ENCODE data around the gene SKIDA1.
"Not testable (repeated sequence)": the region's sequence is repeated elsewhere in the genome, so short reads cannot be mapped to it uniquely, and the experiment has no call there.

SKIDA1 gene

DNA sequence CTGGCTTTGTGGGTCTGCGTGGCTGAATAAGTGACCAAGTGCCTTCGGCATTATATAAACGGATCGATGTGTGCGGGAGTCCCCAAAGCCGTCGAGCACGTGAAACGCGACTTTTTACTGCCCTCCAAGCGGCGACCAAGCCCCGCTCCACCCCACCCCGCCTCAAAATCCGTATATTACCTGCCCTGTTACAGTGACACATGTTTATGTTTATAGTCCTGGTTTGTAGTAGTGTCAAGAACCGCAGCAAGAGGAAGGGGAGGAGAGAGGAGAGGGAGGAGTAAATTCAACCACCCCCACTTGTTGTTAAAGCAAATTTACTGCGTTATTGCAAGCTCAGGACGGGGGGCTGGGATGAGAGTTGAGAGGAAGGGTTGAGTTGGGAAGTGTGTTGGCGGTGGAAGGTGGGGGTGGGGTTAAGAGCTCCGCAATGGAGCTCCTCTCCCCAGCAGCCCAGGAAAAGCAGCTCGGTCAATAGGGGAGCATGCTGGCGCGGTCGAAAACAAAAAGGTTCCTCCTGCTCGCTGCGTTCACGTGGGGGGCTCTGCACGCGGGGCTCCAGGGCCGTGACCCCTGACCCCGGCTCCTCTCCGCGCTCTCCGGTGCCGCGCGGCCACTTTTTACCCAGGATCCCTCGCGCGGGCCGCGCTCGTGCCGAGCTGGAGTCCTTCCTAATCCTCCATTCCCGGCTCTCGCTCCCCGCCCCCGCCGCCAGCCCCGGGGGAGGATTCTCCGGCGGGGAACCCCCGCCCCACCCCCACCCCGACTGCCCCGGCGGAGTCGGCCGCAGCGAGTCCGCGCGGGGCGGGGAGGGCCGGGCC, at the start of gene SKIDA1:
TSS of gene SKIDA1 (minus strand) at position 316 of the 821 bp plus-strand sequence. CDS start 7,860 bp downstream, outside the sequence.
- Histone ChIP-seq H2AFZ (ENCODE audit: low read length, unreplicated experiment) (peak within 1 kb of the TSS; percentile 97), H3K27ac (ENCODE audit: low read depth, low read length) (peak within 1 kb of the TSS; percentile 92), H3K79me2 (ENCODE audit: control insufficient read depth, insufficient read depth, low read length, unreplicated experiment) (peaks cover 2% of the 10 kb centered on the region), H3K36me3 (ENCODE audit: insufficient read depth, low read length) (no peaks in the 10 kb centered on the region), H3K4me3 (ENCODE audit: low read depth, low read length) (peak within 1 kb of the TSS; percentile 83), H3K4me1 (ENCODE audit: control insufficient read depth, insufficient read depth, low read length, unreplicated experiment) (peaks cover 27% of the 10 kb centered on the region), H3K27me3 (ENCODE audit: insufficient read depth, low read length) (no peaks in the 10 kb centered on the region)

GRCh38 chr10:21574514-21574913, 49.0 kb upstream of the SKIDA1 start:
- H3K4me1 ChIP-seq (ENCODE audit: control insufficient read depth, insufficient read depth, low read length, unreplicated experiment) = peaks cover 30% of the 10 kb centered on the region
- not testable (repeated sequence) for H3K27me3 ChIP-seq (ENCODE audit: insufficient read depth, low read length); H2AFZ ChIP-seq (ENCODE audit: low read length, unreplicated experiment); H3K4me3 ChIP-seq (ENCODE audit: low read depth, low read length); H3K27ac ChIP-seq (ENCODE audit: low read depth, low read length); H3K36me3 ChIP-seq (ENCODE audit: insufficient read depth, low read length)
- H3K79me2 ChIP-seq (ENCODE audit: control insufficient read depth, insufficient read depth, low read length, unreplicated experiment) = peaks cover 80% of the 10 kb centered on the region

- H3K27ac ChIP-seq (ENCODE audit: low read depth, low read length) = peak overlapping the region; percentile 33
- peaks cover 79% of the 10 kb centered on the region for H3K79me2 ChIP-seq (ENCODE audit: control insufficient read depth, insufficient read depth, low read length, unreplicated experiment)
- peaks cover 4% of the 10 kb centered on the region; the same call in 1 of the 2 replicates for H3K36me3 ChIP-seq (ENCODE audit: insufficient read depth, low read length)
- peaks cover 30% of the 10 kb centered on the region for H3K4me1 ChIP-seq (ENCODE audit: control insufficient read depth, insufficient read depth, low read length, unreplicated experiment)
- no peaks in the 10 kb centered on the region for H3K27me3 ChIP-seq (ENCODE audit: insufficient read depth, low read length)
- no peak overlapping the region for H3K4me3 ChIP-seq (ENCODE audit: low read depth, low read length)
- H2AFZ ChIP-seq (ENCODE audit: low read length, unreplicated experiment) = no peak overlapping the region
Measured at GRCh38 chr10:21572578-21572977, 47.1 kb upstream of the SKIDA1 start.

- H3K27ac ChIP-seq (ENCODE audit: low read depth, low read length) = no peak overlapping the region
- no peaks in the 10 kb centered on the region for H3K27me3 ChIP-seq (ENCODE audit: insufficient read depth, low read length)
- H3K79me2 ChIP-seq (ENCODE audit: control insufficient read depth, insufficient read depth, low read length, unreplicated experiment) = peaks cover 78% of the 10 kb centered on the region
- peaks cover 30% of the 10 kb centered on the region for H3K4me1 ChIP-seq (ENCODE audit: control insufficient read depth, insufficient read depth, low read length, unreplicated experiment)
- no peaks in the 10 kb centered on the region for H3K36me3 ChIP-seq (ENCODE audit: insufficient read depth, low read length)
- H3K4me3 ChIP-seq (ENCODE audit: low read depth, low read length) = no peak overlapping the region
- no peak overlapping the region for H2AFZ ChIP-seq (ENCODE audit: low read length, unreplicated experiment)
Measured at GRCh38 chr10:21570761-21571521, 45.5 kb upstream of the SKIDA1 start.

DNA sequence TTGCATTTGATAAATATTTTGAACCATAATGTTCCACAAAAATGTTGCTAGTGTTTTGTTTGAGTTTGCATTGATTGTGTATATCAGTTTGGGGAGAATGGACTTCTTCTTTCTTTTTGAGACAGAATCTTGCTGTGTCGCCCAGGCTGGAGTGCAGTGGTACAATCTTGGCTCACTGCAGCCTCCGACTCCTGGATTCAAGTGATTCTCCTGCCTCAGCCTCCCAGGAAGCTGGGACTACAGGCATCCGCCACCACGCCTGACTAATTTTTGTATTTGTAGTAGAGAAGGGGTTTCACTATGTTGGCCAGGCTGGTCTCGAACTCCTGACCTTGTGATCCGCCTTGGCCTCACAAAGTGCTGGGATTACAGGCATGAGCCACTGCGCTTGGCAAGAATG, 33.5 kb upstream of the SKIDA1 start:
- not testable (repeated sequence) for H3K4me3 ChIP-seq (ENCODE audit: low read depth, low read length); H3K4me1 ChIP-seq (ENCODE audit: control insufficient read depth, insufficient read depth, low read length, unreplicated experiment); H3K27me3 ChIP-seq (ENCODE audit: insufficient read depth, low read length); H2AFZ ChIP-seq (ENCODE audit: low read length, unreplicated experiment); H3K27ac ChIP-seq (ENCODE audit: low read depth, low read length)
- Histone ChIP-seq H3K79me2 (ENCODE audit: control insufficient read depth, insufficient read depth, low read length, unreplicated experiment) (peaks cover 65% of the 10 kb centered on the region), H3K36me3 (ENCODE audit: insufficient read depth, low read length) (peaks cover 38% of the 10 kb centered on the region)

- Histone ChIP-seq H3K27ac (ENCODE audit: low read depth, low read length) (no peak overlapping the region), H3K4me3 (ENCODE audit: low read depth, low read length) (no peak overlapping the region), H2AFZ (ENCODE audit: low read length, unreplicated experiment) (no peak overlapping the region), H3K79me2 (ENCODE audit: control insufficient read depth, insufficient read depth, low read length, unreplicated experiment) (peaks cover 55% of the 10 kb centered on the region), H3K27me3 (ENCODE audit: insufficient read depth, low read length) (no peaks in the 10 kb centered on the region), H3K36me3 (ENCODE audit: insufficient read depth, low read length) (peaks cover 40% of the 10 kb centered on the region), H3K4me1 (ENCODE audit: control insufficient read depth, insufficient read depth, low read length, unreplicated experiment) (peaks cover 5% of the 10 kb centered on the region)
Measured at GRCh38 chr10:21556527-21556926, 31.0 kb upstream of the SKIDA1 start.

- Histone ChIP-seq H3K27me3 (ENCODE audit: insufficient read depth, low read length) (no peaks in the 10 kb centered on the region), H3K36me3 (ENCODE audit: insufficient read depth, low read length) (peaks cover 19% of the 10 kb centered on the region), H3K79me2 (ENCODE audit: control insufficient read depth, insufficient read depth, low read length, unreplicated experiment) (peaks cover 40% of the 10 kb centered on the region)
Measured at GRCh38 chr10:21552638-21553037, 27.2 kb upstream of the SKIDA1 start.

GRCh38 chr10:21547246-21547645, 21.8 kb upstream of the SKIDA1 start:
- peaks cover 16% of the 10 kb centered on the region; the same call in 1 of the 2 replicates for H3K36me3 ChIP-seq (ENCODE audit: insufficient read depth, low read length)
- H3K79me2 ChIP-seq (ENCODE audit: control insufficient read depth, insufficient read depth, low read length, unreplicated experiment) = peaks cover 28% of the 10 kb centered on the region
- H3K4me3 ChIP-seq (ENCODE audit: low read depth, low read length) = no peak overlapping the region
- no peaks in the 10 kb centered on the region for H3K27me3 ChIP-seq (ENCODE audit: insufficient read depth, low read length)
- no peak overlapping the region for H2AFZ ChIP-seq (ENCODE audit: low read length, unreplicated experiment)
- peaks cover 5% of the 10 kb centered on the region for H3K4me1 ChIP-seq (ENCODE audit: control insufficient read depth, insufficient read depth, low read length, unreplicated experiment)
- no peak overlapping the region for H3K27ac ChIP-seq (ENCODE audit: low read depth, low read length)

More at GRCh38 chr10:21552638-21553037, 27.2 kb upstream of the SKIDA1 start:
- H3K4me3 ChIP-seq (ENCODE audit: low read depth, low read length) = no peak overlapping the region
- peaks cover 10% of the 10 kb centered on the region for H3K4me1 ChIP-seq (ENCODE audit: control insufficient read depth, insufficient read depth, low read length, unreplicated experiment)
- H3K27ac ChIP-seq (ENCODE audit: low read depth, low read length) = no peak overlapping the region
- no peak overlapping the region for H2AFZ ChIP-seq (ENCODE audit: low read length, unreplicated experiment)

- H3K27ac ChIP-seq (ENCODE audit: low read depth, low read length); H3K4me3 ChIP-seq (ENCODE audit: low read depth, low read length); H3K4me1 ChIP-seq (ENCODE audit: control insufficient read depth, insufficient read depth, low read length, unreplicated experiment); H2AFZ ChIP-seq (ENCODE audit: low read length, unreplicated experiment); H3K27me3 ChIP-seq (ENCODE audit: insufficient read depth, low read length): not testable (repeated sequence)
- peaks cover 39% of the 10 kb centered on the region for H3K79me2 ChIP-seq (ENCODE audit: control insufficient read depth, insufficient read depth, low read length, unreplicated experiment)
- peaks cover 26% of the 10 kb centered on the region; the same call in 1 of the 2 replicates for H3K36me3 ChIP-seq (ENCODE audit: insufficient read depth, low read length)
Measured at GRCh38 chr10:21540701-21541100, 15.2 kb upstream of the SKIDA1 start.

DNA sequence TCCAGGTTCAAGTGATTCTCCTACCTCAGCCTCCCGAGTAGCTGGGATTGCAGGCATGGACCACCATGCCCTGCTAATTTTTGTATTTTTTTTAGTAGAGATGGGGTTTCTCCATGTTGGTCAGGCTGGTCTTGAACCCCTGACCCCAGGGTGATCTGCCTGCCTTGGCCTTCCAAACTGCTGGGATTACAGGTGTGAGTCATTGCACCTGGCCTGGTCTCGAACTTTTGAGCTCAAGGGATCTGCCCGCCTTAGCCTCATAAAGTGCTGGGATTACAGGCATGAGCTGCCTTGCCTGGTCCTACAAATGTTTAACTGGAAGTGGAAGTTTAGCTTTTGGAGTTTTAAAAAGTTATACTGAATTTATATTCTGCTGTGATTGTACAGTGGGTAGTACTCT, 11.4 kb upstream of the SKIDA1 start:
- Histone ChIP-seq H3K27me3 (ENCODE audit: insufficient read depth, low read length) (no peaks in the 10 kb centered on the region), H3K79me2 (ENCODE audit: control insufficient read depth, insufficient read depth, low read length, unreplicated experiment) (peaks cover 37% of the 10 kb centered on the region), H3K36me3 (ENCODE audit: insufficient read depth, low read length) (peaks cover 10% of the 10 kb centered on the region; the same call in 1 of the 2 replicates), H2AFZ (ENCODE audit: low read length, unreplicated experiment) (no peak overlapping the region), H3K27ac (ENCODE audit: low read depth, low read length) (no peak overlapping the region), H3K4me3 (ENCODE audit: low read depth, low read length) (no peak overlapping the region), H3K4me1 (ENCODE audit: control insufficient read depth, insufficient read depth, low read length, unreplicated experiment) (peaks cover 16% of the 10 kb centered on the region)
